ES-I3 (cell line): Measurements from ENCODE around the gene KRT85.

Experiments
- H3K36me3 ChIP-seq: 2 replicates; pipeline ENCODE4 v1.6.1; 2013; ENCODE audit warnings: mild to moderate bottlenecking, low read length, control low read depth, moderate library complexity; ENCODE audit not compliant: insufficient read depth
- H3K4me1 ChIP-seq: 2 replicates; pipeline ENCODE4 v1.6.1; 2013; ENCODE audit warnings: mild to moderate bottlenecking, control low read depth, low read length; ENCODE audit not compliant: insufficient read depth
- H3K9ac ChIP-seq: 2 replicates; pipeline ENCODE4 v1.6.1; 2013; ENCODE audit warnings: low read depth, mild to moderate bottlenecking, low read length, moderate library complexity
- H3K9me3 ChIP-seq: 2 replicates; pipeline ENCODE4 v1.6.1; 2013; ENCODE audit warnings: mild to moderate bottlenecking, low read length, moderate library complexity; ENCODE audit not compliant: control insufficient read depth, insufficient read depth

The KRT85 gene

GRCh38 chr12:52385226-52385702, 18.0 kb upstream of the KRT85 start, which contains the start of gene KRT84:
Gene KRT84, minus strand, starts transcription at chr12:52385652. Its CDS starts 67 bp downstream, at chr12:52385585.
- Histone ChIP-seq H3K9ac (no peak within 1 kb of the TSS), H3K9me3 (no peaks in the 10 kb centered on the region), H3K4me1 (peaks cover under 1% of the 10 kb centered on the region; the same call in 1 of the 2 replicates), H3K36me3 (no peaks in the 10 kb centered on the region)

GRCh38 chr12:52383331-52383730, 16.1 kb upstream of the KRT85 start:
- no peak overlapping the region for H3K9ac ChIP-seq
- no peaks in the 10 kb centered on the region for H3K4me1 ChIP-seq
- no peaks in the 10 kb centered on the region for H3K36me3 ChIP-seq
- H3K9me3 ChIP-seq, result no peaks in the 10 kb centered on the region

GRCh38 chr12:52382854-52383253, 15.6 kb upstream of the KRT85 start:
- no peaks in the 10 kb centered on the region for H3K4me1 ChIP-seq
- no peak overlapping the region for H3K9ac ChIP-seq
- no peaks in the 10 kb centered on the region for H3K9me3 ChIP-seq
- no peaks in the 10 kb centered on the region for H3K36me3 ChIP-seq

- no peak overlapping the region for H3K9ac ChIP-seq
- H3K36me3 ChIP-seq, result no peaks in the 10 kb centered on the region
- no peaks in the 10 kb centered on the region for H3K9me3 ChIP-seq
- H3K4me1 ChIP-seq, result no peaks in the 10 kb centered on the region
Measured at GRCh38 chr12:52381206-52381605, 13.9 kb upstream of the KRT85 start.

- Histone ChIP-seq H3K36me3 (no peaks in the 10 kb centered on the region), H3K9me3 (no peaks in the 10 kb centered on the region), H3K4me1 (no peaks in the 10 kb centered on the region), H3K9ac (no peak overlapping the region)
Measured at GRCh38 chr12:52380271-52380694, 13.0 kb upstream of the KRT85 start.

GRCh38 chr12:52379536-52379935, 12.3 kb upstream of the KRT85 start:
- no peak overlapping the region for H3K9ac ChIP-seq
- H3K36me3 ChIP-seq, result no peaks in the 10 kb centered on the region
- no peaks in the 10 kb centered on the region for H3K9me3 ChIP-seq
- H3K4me1 ChIP-seq, result no peaks in the 10 kb centered on the region

GRCh38 chr12:52378091-52378490, 10.8 kb upstream of the KRT85 start:
- Histone ChIP-seq H3K9me3 (no peaks in the 10 kb centered on the region), H3K36me3 (no peaks in the 10 kb centered on the region), H3K9ac (no peak overlapping the region), H3K4me1 (no peaks in the 10 kb centered on the region)

GRCh38 chr12:52377266-52377665, 10.0 kb upstream of the KRT85 start:
- H3K9ac ChIP-seq, result no peak overlapping the region
- no peaks in the 10 kb centered on the region for H3K36me3 ChIP-seq
- H3K4me1 ChIP-seq, result no peaks in the 10 kb centered on the region
- no peaks in the 10 kb centered on the region for H3K9me3 ChIP-seq

GRCh38 chr12:52372216-52373154, 5.2 kb upstream of the KRT85 start:
- no peak overlapping the region for H3K9ac ChIP-seq
- no peaks in the 10 kb centered on the region for H3K9me3 ChIP-seq
- H3K4me1 ChIP-seq, result no peaks in the 10 kb centered on the region
- H3K36me3 ChIP-seq, result no peaks in the 10 kb centered on the region

- Histone ChIP-seq H3K4me1 (no peaks in the 10 kb centered on the region), H3K36me3 (no peaks in the 10 kb centered on the region), H3K9me3 (no peaks in the 10 kb centered on the region), H3K9ac (no peak overlapping the region)
Measured at GRCh38 chr12:52371716-52372115, 4.4 kb upstream of the KRT85 start.

GRCh38 chr12:52370926-52371608, 3.8 kb upstream of the KRT85 start:
- no peaks in the 10 kb centered on the region for H3K36me3 ChIP-seq

GRCh38 chr12:52369809-52370208, 2.5 kb upstream of the KRT85 start:
- no peaks in the 10 kb centered on the region for H3K4me1 ChIP-seq
- H3K36me3 ChIP-seq, result no peaks in the 10 kb centered on the region
- H3K9ac ChIP-seq, result no peak overlapping the region
- no peaks in the 10 kb centered on the region for H3K9me3 ChIP-seq

More at GRCh38 chr12:52370926-52371608, 3.8 kb upstream of the KRT85 start:
- Histone ChIP-seq H3K9ac (no peak overlapping the region), H3K4me1 (no peaks in the 10 kb centered on the region), H3K9me3 (no peaks in the 10 kb centered on the region)

GRCh38 chr12:52369211-52369610, 1.9 kb upstream of the KRT85 start:
- Histone ChIP-seq H3K4me1 (no peaks in the 10 kb centered on the region), H3K9ac (no peak overlapping the region), H3K9me3 (no peaks in the 10 kb centered on the region), H3K36me3 (no peaks in the 10 kb centered on the region)

GRCh38 chr12:52368508-52368907, 1.2 kb upstream of the KRT85 start:
- Histone ChIP-seq H3K9ac (no peak overlapping the region), H3K36me3 (no peaks in the 10 kb centered on the region), H3K4me1 (no peaks in the 10 kb centered on the region), H3K9me3 (no peaks in the 10 kb centered on the region)

- Histone ChIP-seq H3K36me3 (no peaks in the 10 kb centered on the region), H3K4me1 (no peaks in the 10 kb centered on the region)
Measured at GRCh38 chr12:52367876-52368275, 595 bp upstream of the KRT85 start.

More at GRCh38 chr12:52367876-52368275, 595 bp upstream of the KRT85 start:
- no peak overlapping the region for H3K9ac ChIP-seq
- H3K9me3 ChIP-seq, result no peaks in the 10 kb centered on the region
